ENCODE data around the gene TOP3B. TPM values are rescaled to one million over a fixed set of nuclear protein-coding genes. Genes with fewer than 3 reads are reported as not detected.

TOP3B gene
- total and polyA plus RNA-seq, 9 of the 15 experiments (the other 6 are each of a cell fraction or from before 2014, with no cell fraction given), result 3.0 to 188 (median 112) TPM

GRCh38 chr22:21984793-21985192 lies 2.2 kb upstream of the TOP3B start (continued):
- TF ChIP-seq SIX5 (IDR thresholded peaks at IDR 0.05; ENCODE audit: borderline replicate concordance in 1 of 2, insufficient read depth in 1 of 2, low read depth in 1 of 2, low read length in 2 of 2) (no peak), WHSC1 (IDR thresholded peaks at IDR 0.05; ENCODE audit: low read length) (no peak), ZNF717 (CRISPR knock-in tag; IDR thresholded peaks at IDR 0.05) (no peak), PRDM10 (IDR thresholded peaks at IDR 0.05; ENCODE audit: partially characterized antibody) (no peak)
- TF ChIP-seq, protein P1, sequence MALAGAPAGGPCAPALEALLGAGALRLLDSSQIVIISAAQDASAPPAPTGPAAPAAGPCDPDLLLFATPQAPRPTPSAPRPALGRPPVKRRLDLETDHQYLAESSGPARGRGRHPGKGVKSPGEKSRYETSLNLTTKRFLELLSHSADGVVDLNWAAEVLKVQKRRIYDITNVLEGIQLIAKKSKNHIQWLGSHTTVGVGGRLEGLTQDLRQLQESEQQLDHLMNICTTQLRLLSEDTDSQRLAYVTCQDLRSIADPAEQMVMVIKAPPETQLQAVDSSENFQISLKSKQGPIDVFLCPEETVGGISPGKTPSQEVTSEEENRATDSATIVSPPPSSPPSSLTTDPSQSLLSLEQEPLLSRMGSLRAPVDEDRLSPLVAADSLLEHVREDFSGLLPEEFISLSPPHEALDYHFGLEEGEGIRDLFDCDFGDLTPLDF (CRISPR knock-in tag; IDR thresholded peaks at IDR 0.05), result peak; percentile 77; the same call in 1 of the 2 replicates
- TF ChIP-seq, protein P2, sequence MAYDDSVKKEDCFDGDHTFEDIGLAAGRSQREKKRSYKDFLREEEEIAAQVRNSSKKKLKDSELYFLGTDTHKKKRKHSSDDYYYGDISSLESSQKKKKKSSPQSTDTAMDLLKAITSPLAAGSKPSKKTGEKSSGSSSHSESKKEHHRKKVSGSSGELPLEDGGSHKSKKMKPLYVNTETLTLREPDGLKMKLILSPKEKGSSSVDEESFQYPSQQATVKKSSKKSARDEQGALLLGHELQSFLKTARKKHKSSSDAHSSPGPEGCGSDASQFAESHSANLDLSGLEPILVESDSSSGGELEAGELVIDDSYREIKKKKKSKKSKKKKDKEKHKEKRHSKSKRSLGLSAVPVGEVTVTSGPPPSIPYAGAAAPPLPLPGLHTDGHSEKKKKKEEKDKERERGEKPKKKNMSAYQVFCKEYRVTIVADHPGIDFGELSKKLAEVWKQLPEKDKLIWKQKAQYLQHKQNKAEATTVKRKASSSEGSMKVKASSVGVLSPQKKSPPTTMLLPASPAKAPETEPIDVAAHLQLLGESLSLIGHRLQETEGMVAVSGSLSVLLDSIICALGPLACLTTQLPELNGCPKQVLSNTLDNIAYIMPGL (CRISPR knock-in tag; IDR thresholded peaks at IDR 0.05), result peak; percentile 96; the same call in 1 of the 2 replicates
